Measurements from ENCODE around the gene SMAD7. TPM values are rescaled to one million over a fixed set of nuclear protein-coding genes. Genes with fewer than 3 reads are reported as not detected.

SMAD7 gene
- total RNA-seq, 1 donor from 2014 or later = 34.1 TPM

- Histone ChIP-seq H3K4me3 (peak overlapping the region; percentile 27 to 36), H3K27me3 (no peaks in the 10 kb centered on the region), H3K4me1 (peaks cover 100% of the 10 kb centered on the region), H3K36me3 (no peaks in the 10 kb centered on the region), H3K9me3 (no peaks in the 10 kb centered on the region), H3K27ac (peak overlapping the region; percentile 94)
- no peak for TF ChIP-seq POLR2A (IDR thresholded peaks at IDR 0.05)
- TF ChIP-seq CTCF (IDR thresholded peaks at IDR 0.05) = no peak
- TF ChIP-seq POLR2AphosphoS5 (IDR thresholded peaks at IDR 0.05; ENCODE audit: insufficient read depth in 1 of 2, low read depth in 1 of 2) = no peak
- intact Hi-C loops (cut with DNase I) = no loop called here
- DNase-seq (ENCODE audit: extremely low spot score in 2 of 2) = no peak
Measured at GRCh38 chr18:48938827-48939204, 11.9 kb downstream of the SMAD7 start.

GRCh38 chr18:48937869-48938750 lies 12.7 kb downstream of the SMAD7 start:
- TF ChIP-seq CTCF (IDR thresholded peaks at IDR 0.05) = no peak
- TF ChIP-seq POLR2A (IDR thresholded peaks at IDR 0.05) = no peak
- TF ChIP-seq POLR2AphosphoS5 (IDR thresholded peaks at IDR 0.05; ENCODE audit: insufficient read depth in 1 of 2, low read depth in 1 of 2) = no peak
- no peaks in the 10 kb centered on the region for H3K36me3 ChIP-seq
- H3K4me3 ChIP-seq = peak overlapping the region in 1 of 2 donors; percentile 27
- no peak for DNase-seq (ENCODE audit: extremely low spot score in 2 of 2)
- no peaks in the 10 kb centered on the region for H3K9me3 ChIP-seq
- peak overlapping the region; percentile 94 for H3K27ac ChIP-seq
- intact Hi-C loops (cut with DNase I) = no loop called here
- H3K4me1 ChIP-seq = peaks cover 100% of the 10 kb centered on the region
- no peaks in the 10 kb centered on the region for H3K27me3 ChIP-seq

GRCh38 chr18:48935433-48935774 lies 15.4 kb downstream of the SMAD7 start:
- no peaks in the 10 kb centered on the region for H3K36me3 ChIP-seq
- no peak for DNase-seq (ENCODE audit: extremely low spot score in 2 of 2)
- TF ChIP-seq CTCF (IDR thresholded peaks at IDR 0.05) = no peak
- TF ChIP-seq POLR2A (IDR thresholded peaks at IDR 0.05) = no peak
- TF ChIP-seq POLR2AphosphoS5 (IDR thresholded peaks at IDR 0.05; ENCODE audit: insufficient read depth in 1 of 2, low read depth in 1 of 2) = no peak
- peak overlapping the region; percentile 94 for H3K27ac ChIP-seq
- H3K4me1 ChIP-seq = peaks cover 100% of the 10 kb centered on the region
- no peaks in the 10 kb centered on the region for H3K9me3 ChIP-seq
- intact Hi-C loops (cut with DNase I) = no loop called here
- H3K27me3 ChIP-seq = no peaks in the 10 kb centered on the region
- H3K4me3 ChIP-seq = no peak overlapping the region

GRCh38 chr18:48934723-48935432 lies 15.9 kb downstream of the SMAD7 start:
- Histone ChIP-seq H3K9me3 (no peaks in the 10 kb centered on the region), H3K4me3 (peak overlapping the region in 1 of 2 donors; percentile 8), H3K27ac (peak overlapping the region; percentile 94), H3K36me3 (no peaks in the 10 kb centered on the region), H3K4me1 (peaks cover 100% of the 10 kb centered on the region), H3K27me3 (no peaks in the 10 kb centered on the region)
- no peak for DNase-seq (ENCODE audit: extremely low spot score in 2 of 2)
- TF ChIP-seq POLR2A (IDR thresholded peaks at IDR 0.05) (no peak), POLR2AphosphoS5 (IDR thresholded peaks at IDR 0.05; ENCODE audit: insufficient read depth in 1 of 2, low read depth in 1 of 2) (peak in 1 of 2 donors; percentile 9)
- intact Hi-C loops (cut with DNase I) = no loop called here

GRCh38 chr18:48934415-48934722 lies 16.4 kb downstream of the SMAD7 start:
- H3K4me3 ChIP-seq = peak overlapping the region; percentile 1 to 8
- H3K36me3 ChIP-seq = no peaks in the 10 kb centered on the region
- DNase-seq (ENCODE audit: extremely low spot score in 2 of 2) = no peak
- no peak for TF ChIP-seq CTCF (IDR thresholded peaks at IDR 0.05)
- no peak for TF ChIP-seq POLR2AphosphoS5 (IDR thresholded peaks at IDR 0.05; ENCODE audit: insufficient read depth in 1 of 2, low read depth in 1 of 2)
- no peak for TF ChIP-seq POLR2A (IDR thresholded peaks at IDR 0.05)
- peaks cover 100% of the 10 kb centered on the region for H3K4me1 ChIP-seq
- no peaks in the 10 kb centered on the region for H3K9me3 ChIP-seq
- no peaks in the 10 kb centered on the region for H3K27me3 ChIP-seq
- H3K27ac ChIP-seq = peak overlapping the region; percentile 94
- intact Hi-C loops (cut with DNase I) = no loop called here

Measured in vagina (tissue), 2 donors.